HG03354 (cell line): ENCODE measurements around the gene ZC3HAV1.
"Not testable (repeated sequence)": the region's sequence is repeated elsewhere in the genome, so short reads cannot be mapped to it uniquely, and the experiment has no call there.

Experiments
- ATAC-seq: cut with Tn5 transposase; IDR thresholded peaks from one replicate; pipeline ENCODE4 v1.9.1; 2021; ENCODE audit warnings: mild to moderate bottlenecking; ENCODE audit not compliant: unreplicated experiment, poor library complexity, severe bottlenecking

Gene ZC3HAV1

DNA sequence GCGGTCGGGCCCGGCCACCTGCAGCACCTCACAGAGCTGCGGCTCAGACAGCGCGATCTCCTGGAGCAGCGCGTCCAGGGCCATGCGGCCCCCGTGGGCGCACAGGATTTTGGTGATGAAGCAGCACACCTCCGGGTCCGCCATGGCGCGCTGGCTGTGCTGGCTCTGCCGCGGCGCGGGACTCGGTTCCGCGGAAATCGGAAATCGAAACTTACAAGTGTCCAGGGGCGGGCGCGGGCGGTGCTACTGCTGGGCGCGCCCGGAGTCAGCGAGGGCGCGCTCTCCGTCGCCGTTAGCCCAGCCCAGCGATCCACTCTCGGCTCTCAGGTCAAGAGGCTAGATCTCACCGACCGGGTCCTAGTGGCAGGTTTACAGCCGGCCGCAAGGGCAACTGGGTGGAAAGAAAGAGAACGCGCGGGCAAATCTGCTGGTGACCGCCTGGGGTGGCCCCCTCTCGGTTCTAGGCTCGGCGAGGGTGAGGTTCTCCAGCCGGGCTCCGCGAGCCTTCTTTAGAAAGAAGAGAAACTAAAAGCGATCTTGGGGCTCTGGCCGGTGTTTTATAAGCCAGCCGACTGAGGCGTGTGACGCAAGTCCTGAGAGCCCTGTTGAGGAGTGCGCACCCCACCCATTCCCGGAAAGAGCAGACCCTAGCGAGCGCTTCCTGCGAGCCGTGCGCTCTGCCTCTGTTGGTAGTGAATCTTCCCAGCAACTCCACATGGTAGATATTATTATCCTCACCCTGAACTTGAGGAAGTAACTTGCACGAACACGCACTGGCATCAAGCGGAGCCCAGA, at the start of gene ZC3HAV1:
TSS of gene ZC3HAV1 (minus strand) at position 533 of the 795 bp plus-strand sequence. CDS start at position 144, 389 bp downstream.
- ATAC-seq: peak; percentile 81

DNA sequence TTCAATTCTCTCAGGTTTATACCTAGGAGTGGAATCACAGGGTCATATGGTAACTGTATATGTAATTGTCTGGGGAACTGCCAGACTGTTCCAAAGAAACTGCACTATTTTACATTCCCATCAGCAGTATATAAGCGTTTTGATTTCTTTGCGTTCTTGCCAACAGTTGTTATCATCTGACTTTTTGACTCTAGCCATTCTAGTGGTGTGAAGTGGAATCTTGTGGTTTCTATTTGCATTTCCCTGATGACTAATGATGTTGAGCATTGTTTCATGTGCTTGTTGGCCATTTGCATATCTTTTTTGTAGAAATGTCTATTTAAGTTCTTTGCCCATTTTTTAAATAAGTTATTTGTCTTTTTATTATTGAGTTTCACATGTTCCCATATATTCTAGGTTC, 44.3 kb upstream of the ZC3HAV1 start:
- no peak for ATAC-seq

DNA sequence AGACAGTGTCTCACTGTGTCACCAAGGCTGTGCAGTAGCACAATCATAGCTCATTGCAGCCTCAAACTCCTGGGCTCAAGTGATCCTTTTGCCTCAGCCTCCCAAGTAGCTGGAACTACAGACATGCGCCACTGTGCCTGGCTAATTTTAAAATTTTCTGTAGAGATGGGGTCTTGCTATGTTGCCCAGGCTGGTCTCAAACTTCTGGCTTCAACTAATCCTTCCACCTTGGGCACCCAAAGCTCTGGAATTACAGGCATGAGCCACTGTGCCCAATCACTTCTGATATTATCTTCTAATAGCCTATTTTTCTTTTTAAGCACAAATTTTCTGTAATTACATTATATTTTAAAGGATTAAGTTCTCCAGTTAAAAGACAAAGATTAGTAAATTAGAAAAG, 42.6 kb upstream of the ZC3HAV1 start:
- no peak for ATAC-seq

DNA sequence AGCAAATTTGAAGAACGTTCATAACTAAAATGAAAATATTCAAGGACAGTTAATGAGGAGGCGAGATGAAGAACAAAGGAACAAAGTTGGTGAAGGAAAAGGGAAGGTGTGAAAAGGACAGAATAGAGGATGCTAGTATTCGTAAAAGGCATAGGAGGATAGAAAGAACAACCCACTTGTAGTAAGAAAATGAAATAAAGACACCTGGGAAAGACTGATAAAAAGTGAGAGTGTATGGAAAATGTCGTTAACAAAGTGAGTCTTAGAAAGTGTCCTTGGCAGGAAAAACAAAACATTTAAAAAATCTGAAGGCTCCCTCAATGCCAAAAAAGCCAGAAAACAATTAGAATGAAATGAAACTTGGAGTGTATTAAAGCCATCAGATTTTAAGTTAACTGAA, 29.6 kb upstream of the ZC3HAV1 start:
- ATAC-seq: no peak

DNA sequence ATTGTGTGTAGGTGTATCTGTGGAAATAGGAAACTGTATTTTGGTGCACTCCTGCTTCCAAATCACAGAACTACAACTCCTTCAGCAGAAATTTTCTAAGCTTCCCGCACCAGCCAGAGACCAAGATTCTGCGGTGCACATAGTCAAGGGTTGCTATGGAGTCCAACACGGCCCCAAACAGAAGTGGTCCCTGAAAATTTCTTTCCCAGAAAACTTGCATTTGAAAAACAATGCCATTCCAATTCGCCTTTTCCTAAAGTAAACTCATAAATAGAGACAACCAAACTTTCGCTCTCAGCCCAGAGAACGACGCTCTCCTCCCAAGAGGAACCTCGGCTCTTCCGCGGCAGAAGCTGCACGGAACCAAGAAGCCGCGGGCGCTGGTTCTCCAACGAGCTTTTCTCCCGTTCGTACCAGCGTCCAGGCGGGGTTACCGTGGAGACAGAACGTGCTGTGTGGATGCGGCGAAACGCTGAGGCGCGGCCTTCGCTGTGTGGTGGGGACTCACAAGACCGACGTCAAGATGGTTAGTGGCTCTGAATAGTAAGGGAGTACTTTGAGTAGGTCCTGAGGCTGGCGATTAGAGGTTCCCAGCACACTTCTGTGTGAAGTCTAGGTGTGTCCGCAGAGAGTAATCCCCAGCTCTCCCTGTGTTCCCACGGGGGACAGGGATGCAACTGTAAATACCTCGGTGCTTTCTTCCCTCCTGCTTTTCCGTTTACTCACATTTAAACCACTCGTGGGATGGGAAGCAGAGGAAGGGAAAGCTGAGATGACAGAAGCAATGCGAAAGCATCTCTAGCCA, 24.0 kb upstream of the ZC3HAV1 start:
- peak; percentile 98 for ATAC-seq

DNA sequence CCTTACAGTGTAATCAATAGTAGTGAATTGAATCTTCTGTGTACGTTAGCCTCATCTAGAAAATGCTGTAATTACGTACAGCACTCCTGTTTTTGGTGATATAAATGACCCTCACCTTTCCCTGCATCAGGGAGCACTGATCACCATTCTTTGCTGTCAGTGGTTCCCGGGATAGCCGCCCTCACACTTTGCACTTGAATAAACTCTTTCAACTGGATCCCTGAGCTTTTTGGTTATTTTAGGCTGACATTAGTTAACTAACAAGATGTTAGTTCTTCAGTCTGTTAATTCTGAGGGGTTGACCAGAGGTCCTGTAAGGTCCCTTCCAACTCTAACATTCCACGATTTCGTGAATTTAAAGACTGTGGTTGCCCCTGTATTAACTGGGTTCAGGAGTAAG, 23.4 kb upstream of the ZC3HAV1 start:
- no peak for ATAC-seq

DNA sequence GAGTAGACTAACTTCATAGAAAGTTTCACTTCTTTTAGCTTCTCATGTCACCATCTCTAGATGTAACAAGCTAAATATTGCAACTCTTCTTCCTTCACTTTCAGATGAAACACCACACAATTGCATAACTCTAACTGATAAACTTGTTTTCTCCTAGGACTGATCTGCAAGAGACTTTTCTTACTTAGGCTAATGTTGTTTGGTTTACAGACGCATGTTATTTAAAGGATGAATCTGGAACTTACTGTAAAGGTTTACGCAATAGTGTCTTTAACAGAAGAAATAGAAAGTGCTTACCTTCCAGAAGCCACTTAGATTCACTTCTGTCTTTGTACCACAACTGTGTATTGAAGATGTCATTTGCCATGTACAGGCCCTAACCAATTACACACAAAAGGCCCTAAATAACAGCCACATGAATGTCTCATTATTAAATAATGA, 22.1 kb upstream of the ZC3HAV1 start:
- no peak for ATAC-seq

DNA sequence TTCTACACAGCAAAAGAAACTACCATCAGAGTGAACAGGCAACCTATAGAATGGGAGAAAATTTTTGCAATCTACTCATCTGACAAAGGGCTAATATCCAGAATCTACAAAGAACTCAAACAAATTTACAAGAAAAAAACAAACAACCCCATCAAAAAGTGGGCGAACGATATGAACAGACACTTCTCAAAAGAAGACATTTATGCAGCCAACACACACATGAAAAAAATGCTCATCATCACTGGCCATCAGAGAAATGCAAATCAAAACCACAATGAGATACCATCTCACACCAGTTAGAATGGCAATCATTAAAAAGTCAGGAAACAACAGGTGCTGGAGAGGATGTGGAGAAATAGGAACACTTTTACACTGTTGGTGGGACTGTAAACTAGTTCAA, 20.3 kb upstream of the ZC3HAV1 start:
- ATAC-seq: not testable (repeated sequence)

DNA sequence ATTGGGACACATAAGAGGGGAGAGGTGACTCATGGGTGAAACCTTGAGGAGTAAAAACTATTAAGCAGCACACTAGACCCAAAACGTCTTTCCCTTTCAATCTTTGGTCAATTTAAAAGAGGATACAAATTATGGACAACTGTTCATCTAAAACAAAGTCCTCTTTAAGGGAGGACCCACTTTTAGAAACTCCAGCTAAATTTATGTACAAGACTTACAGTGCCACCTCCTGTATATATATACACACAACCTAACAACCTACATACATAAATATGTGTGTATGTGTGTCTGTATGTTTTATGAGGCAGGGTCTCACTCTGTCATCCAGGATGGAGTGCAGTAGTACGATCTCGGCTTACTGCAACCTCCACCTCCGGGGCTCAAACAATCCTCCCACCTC, 18.1 kb upstream of the ZC3HAV1 start:
- no peak for ATAC-seq

DNA sequence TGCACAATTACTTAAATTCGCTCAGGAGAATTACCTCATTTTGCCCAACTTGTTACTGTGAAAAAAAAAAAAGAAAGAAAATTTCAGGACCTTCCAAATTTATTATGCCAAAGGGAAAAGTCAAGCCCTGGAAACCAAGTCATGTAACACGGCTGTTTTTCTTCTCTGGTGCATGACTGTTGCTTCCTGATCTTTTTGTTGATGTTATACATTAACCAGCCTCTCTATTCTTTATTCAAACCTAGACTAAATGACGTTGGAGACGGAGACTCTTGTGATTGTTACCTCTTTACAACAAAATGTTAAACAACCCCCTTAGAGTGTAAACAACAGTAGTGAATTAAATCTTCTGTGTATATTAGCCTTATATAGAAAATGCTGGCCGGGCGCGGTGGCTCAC, 16.1 kb upstream of the ZC3HAV1 start:
- no peak for ATAC-seq

DNA sequence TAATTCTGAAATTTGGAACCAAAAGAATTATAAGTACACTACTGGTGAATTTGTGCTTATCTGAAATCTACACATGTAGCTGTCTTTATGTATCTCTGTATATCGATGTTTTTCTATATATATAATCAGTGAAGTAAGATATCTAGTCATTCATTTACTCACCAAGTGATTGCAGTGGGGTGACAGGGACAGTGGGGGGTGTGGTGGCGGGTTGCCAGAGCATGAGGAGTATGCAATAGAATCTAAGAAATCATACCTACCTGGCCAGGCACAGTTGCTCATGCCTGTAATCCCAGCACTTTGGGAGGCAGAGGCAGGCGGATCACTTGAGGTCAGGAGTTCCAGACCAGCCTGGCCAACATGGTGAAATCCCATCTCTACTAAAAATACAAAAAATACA, 15.5 kb upstream of the ZC3HAV1 start:
- ATAC-seq: not testable (repeated sequence)

DNA sequence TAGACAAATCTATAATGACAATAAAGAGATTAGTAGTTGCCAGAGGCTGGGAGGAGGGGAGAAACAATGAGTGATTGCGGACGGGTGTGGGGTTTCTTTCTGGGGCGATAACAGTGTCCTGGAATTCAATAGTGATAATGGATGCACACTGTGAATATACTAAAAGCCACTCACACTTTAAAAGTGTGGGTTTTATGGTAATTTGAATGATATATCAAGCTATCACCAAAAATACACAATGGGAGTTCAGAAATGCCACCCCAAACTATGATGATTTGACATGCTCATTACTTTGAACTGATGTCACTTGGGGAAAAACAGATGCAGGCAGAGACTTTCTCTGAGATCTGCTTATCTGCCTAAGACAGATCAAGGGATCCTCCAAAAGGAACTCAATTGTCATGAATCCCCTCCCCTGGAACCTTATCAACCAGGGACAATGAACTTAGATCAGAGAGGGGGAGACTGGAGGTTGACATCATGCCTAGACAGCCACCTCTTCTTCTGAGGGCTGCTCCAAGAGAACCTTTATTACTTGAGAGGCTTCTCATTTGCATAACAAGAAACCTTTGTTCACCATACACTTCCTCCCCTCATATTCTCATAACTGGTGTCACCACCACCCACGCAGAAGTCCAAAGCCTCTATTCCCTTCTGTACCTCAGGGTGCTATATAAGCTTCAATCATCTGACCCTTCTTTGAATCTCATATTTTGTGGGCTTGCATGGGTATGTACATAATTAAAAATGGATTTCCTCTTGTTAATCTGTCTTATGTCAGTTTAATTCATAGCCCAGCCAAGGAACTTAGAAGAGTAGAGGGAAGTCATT, 14.8 kb upstream of the ZC3HAV1 start:
- peak; percentile 76 for ATAC-seq

DNA sequence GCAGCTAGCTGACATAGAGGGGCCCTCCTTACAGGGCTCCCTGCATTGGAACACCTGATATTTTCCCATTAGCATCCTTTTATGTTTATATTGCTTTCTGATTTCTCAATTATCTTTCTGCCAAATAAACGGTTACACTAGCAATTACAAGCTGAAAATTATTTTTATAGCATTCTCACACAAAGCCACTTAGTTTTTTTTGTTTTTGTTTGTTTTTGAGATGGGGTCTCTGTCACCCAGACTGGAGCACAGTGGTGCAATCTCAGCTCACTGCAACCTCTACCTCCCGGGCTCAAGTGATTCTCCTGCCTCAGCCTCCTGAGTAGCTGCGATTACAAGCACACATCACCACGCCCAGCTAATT, 9.9 kb upstream of the ZC3HAV1 start:
- no peak for ATAC-seq

DNA sequence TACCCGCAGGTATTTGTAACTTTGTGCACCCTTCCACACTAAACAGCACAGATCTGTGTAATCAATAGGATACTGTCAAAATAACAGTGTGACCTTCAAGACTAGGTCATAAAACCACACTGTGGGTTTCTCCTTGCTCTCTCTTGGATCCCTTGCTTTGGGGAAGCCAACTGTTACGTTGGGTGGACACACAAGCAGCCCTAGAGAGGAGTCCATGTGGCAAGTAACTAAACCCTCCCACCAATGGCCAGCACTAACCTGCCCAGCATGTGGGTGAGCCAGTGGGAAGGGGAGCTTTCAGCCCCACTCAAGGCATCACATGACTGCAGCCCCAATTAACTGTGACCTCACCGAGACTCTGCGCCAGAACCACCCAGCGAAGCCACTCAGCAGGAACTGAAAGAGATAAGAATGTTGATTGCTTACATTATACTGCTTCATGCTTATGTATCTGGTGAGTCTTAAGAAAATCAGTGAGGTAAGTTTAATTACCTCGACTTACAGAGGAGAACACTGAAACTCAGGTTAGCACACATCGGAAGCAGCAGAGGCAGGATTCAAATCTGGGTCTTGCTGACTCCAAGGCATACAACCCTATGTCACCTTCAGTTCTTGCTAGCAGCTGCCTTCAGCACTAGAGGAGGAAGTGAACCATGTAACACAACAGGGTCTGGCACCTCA, 9.4 kb upstream of the ZC3HAV1 start:
- peak; percentile 88 for ATAC-seq

DNA sequence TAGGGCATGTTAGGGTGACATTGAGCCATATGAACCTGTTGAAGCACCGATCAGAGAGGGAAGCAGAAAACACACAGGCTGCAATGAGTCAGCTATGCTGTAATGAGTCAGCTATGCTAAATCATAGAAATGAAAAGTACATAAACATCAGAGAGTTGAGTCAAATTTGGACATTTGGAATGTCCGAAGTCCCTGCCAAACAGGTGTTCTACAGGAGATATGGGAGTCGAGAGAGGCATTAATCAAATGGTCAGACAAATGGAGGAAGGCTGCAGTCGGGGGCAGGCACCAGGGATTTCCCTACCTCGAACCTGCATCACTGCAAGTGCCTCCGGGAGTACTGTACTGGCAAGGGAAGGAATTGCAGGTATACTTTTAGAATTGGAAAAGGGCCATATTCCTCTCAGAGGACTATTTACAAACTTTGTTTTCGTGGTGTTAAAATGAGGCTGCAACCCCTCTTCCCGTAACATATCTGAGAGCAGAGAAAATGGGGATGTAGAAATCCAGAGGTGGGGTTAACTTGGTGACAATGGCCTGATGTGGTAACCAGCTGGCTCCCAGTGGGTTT, 8.8 kb upstream of the ZC3HAV1 start:
- peak; percentile 78 for ATAC-seq

DNA sequence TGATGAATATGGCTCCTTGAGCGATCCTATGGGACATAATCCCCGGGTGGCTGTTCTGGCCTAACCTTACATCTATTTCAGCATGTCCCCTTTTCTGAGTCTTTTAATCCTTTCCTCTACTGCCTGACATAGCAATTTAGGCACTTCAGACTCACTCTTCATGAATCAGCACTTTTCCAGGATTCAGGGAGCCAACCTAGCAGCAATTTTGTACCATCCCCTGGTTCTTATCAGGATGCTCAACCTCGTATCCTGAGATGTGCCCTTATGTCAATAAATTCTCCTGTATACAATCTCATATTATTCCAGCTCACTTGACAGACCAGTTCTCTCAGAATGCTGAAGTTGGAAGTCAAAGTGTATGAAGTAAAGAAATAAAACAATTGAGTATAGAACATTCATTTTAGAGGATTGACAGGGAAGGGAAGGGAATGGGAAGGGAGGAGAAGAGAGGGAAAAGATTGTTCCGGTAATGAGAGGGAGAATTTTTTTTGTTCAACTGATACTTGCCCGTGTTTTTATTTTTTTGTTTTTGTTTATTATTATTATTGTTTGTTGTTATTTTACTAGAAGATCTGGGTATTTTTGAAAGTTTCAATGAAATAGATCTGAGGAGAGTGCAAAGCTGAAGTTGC, 8.2 kb upstream of the ZC3HAV1 start:
- ATAC-seq: no peak

DNA sequence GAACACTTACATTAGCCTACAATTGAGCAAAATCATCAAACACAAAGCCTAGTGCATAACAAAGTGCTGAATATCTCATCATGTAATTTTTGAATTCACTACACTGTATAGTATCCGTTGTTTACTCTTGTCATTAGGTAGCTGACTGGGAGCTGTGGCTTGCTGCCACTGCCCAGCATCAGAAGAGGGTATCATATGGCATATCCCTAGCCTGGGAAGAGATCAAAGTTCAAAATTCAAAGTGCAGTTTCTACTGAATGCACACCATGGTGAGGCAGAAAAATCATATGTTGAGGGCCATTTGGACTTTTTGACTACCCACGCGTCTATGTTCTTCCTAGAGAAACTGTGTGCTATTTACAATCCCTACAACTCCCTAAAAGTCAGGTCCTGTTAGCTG, 7.5 kb upstream of the ZC3HAV1 start:
- no peak for ATAC-seq

DNA sequence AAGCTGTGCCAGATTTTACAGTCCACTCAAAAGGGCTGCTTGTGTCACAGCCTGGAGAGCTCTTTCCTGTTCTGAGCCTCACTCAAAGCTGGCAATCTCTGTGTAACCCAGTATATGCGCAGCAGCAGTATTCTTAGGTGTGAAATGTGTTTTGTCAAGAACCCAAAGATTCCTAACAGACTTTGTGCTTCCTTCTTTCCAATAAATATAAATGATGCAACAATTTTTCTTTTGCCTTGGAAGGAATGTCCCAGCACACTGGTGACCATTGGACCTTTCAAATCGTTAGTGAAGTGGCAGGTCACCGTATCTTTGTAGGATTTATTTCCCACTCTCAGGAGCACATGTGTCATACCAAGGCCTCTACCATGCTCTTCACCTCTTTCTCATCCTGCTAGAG, 5.6 kb upstream of the ZC3HAV1 start:
- no peak for ATAC-seq

DNA sequence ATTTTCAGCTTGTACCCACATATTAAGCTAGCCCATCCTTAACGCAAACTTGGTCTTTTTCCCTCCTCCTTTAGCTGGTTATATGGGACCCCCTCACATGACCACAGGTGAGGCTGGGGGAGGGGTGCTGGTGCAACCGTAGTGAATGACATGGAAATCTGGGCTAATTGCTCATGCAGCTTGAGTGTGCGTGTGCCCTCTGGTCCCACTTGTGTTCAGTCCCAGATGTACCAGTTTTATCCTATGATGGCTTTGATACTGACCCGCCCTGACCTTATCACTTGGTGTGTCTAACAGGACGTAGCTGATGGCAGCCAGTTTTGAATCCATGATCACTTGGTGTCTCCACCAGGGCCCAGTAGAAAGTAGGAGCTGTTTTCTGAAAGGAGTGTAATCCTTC, 5.1 kb upstream of the ZC3HAV1 start:
- ATAC-seq: no peak
